CD14-positive monocyte (primary cell): Measurements from ENCODE around the gene MPV17L2. TPM values are rescaled to one million over a fixed set of nuclear protein-coding genes. Genes with fewer than 3 reads are reported as not detected.

Source experiments
- DNase-seq, 3 donors: peaks; one replicate each; pipeline ENCODE4 v3.0.0-alpha.2; 2011 to 2022
- H2AFZ ChIP-seq: 2 replicates; pipeline ENCODE4 v1.6.0; 2012; ENCODE audit warnings: mild to moderate bottlenecking, low read depth, low read length, inconsistent platforms; ENCODE audit not compliant: insufficient read depth, poor library complexity, severe bottlenecking
- H3K27ac ChIP-seq, 2 donors: 1 replicate in 1 of 2; 2 replicates in 1 of 2; pipeline ENCODE4 v1.5.1; 2012 to 2013; ENCODE audit warnings: low read length in 2 of 2, control low read depth in 1 of 2, inconsistent platforms in 1 of 2, low read depth in 1 of 2, mild to moderate bottlenecking in 1 of 2
- H3K27me3 ChIP-seq, 2 donors: one replicate each; pipeline versions ENCODE4 v1.6.0 to v1.6.1; 2011 to 2013; ENCODE audit warnings: low read length in 2 of 2; ENCODE audit not compliant: control insufficient read depth in 2 of 2, insufficient read depth in 2 of 2
- H3K36me3 ChIP-seq, 2 donors: replicated peaks in 1 of 2; 1 replicate in 1 of 2; 2 replicates in 1 of 2; pipeline versions ENCODE4 v1.5.1 to v1.6.1; 2012 to 2013; ENCODE audit warnings: low read length in 2 of 2, control low read depth in 1 of 2, inconsistent platforms in 1 of 2, mild to moderate bottlenecking in 1 of 2; ENCODE audit not compliant: insufficient read depth in 2 of 2, control insufficient read depth in 1 of 2
- H3K4me1 ChIP-seq, 2 donors: 1 replicate in 1 of 2; 2 replicates in 1 of 2; pipeline versions ENCODE4 v1.5.1 to v1.6.1; 2012 to 2013; ENCODE audit warnings: low read length in 2 of 2, control low read depth in 1 of 2, inconsistent platforms in 1 of 2, mild to moderate bottlenecking in 1 of 2, moderate library complexity in 1 of 2; ENCODE audit not compliant: insufficient read depth in 2 of 2, control insufficient read depth in 1 of 2
- H3K4me2 ChIP-seq: replicated peaks from 2 replicates; pipeline ENCODE3; 2012; ENCODE audit warnings: low read length, moderate library complexity, mild to moderate bottlenecking; ENCODE audit not compliant: poor library complexity, severe bottlenecking; ENCODE audit errors: extremely low read depth
- H3K4me3 ChIP-seq, 3 experiments: fragments of 200-600 bp in 1 of 3; sonication (generic) in 1 of 3; replicated peaks in 1 of 3; 1 replicate in 2 of 3; 2 replicates in 1 of 3; pipeline ENCODE4 v1.5.1; 2011 to 2013; ENCODE audit warnings: low read length in 3 of 3, mild to moderate bottlenecking in 3 of 3, control low read depth in 2 of 3, low read depth in 2 of 3, inconsistent platforms in 1 of 3, moderate library complexity in 1 of 3
- H3K79me2 ChIP-seq: 2 replicates; pipeline ENCODE4 v1.6.0; 2012; ENCODE audit warnings: mild to moderate bottlenecking, control low read depth, inconsistent platforms, low read length, moderate library complexity; ENCODE audit not compliant: insufficient read depth
- H3K9ac ChIP-seq: 2 replicates; pipeline ENCODE4 v1.6.0; 2017; ENCODE audit warnings: low read length, mild to moderate bottlenecking; ENCODE audit not compliant: insufficient read depth, poor library complexity, severe bottlenecking
- H3K9me3 ChIP-seq, 2 donors: replicated peaks in 1 of 2; 1 replicate in 1 of 2; 2 replicates in 1 of 2; pipeline versions ENCODE4 v1.5.1 to v1.6.1; 2012 to 2013; ENCODE audit warnings: low read length in 2 of 2, control low read depth in 1 of 2; ENCODE audit not compliant: control insufficient read depth in 1 of 2, insufficient read depth in 1 of 2
- H4K20me1 ChIP-seq: 2 replicates; pipeline ENCODE4 v1.6.0; 2012; ENCODE audit warnings: mild to moderate bottlenecking, low read length, control low read depth, moderate library complexity; ENCODE audit not compliant: insufficient read depth
- H3K27ac Mint-ChIP-seq, 7 donors: one replicate each; pipeline ENCODE4 v1.8.0; 2020; ENCODE audit warnings: mild to moderate bottlenecking in 7 of 7, mixed read lengths in 7 of 7, moderate library complexity in 6 of 7, inconsistent platforms in 2 of 7
- H3K27me3 Mint-ChIP-seq, 3 donors: one replicate each; pipeline ENCODE4 v1.8.0; 2021 to 2022; ENCODE audit warnings: low read depth in 3 of 3, mild to moderate bottlenecking in 3 of 3, mixed read lengths in 3 of 3, moderate library complexity in 3 of 3, inconsistent platforms in 1 of 3
- H3K36me3 Mint-ChIP-seq, 2 donors: one replicate each; pipeline ENCODE4 v1.8.0; 2020; ENCODE audit warnings: mixed read lengths in 2 of 2, inconsistent platforms in 1 of 2, mild to moderate bottlenecking in 1 of 2
- H3K4me1 Mint-ChIP-seq: one replicate; pipeline ENCODE4 v1.8.0; 2020; ENCODE audit warnings: mild to moderate bottlenecking, mixed read lengths
- H3K4me3 Mint-ChIP-seq, 2 donors: one replicate each; pipeline ENCODE4 v1.8.0; 2020; ENCODE audit warnings: mild to moderate bottlenecking in 2 of 2, mixed read lengths in 2 of 2, moderate library complexity in 1 of 2
- H3K9me3 Mint-ChIP-seq, 7 donors: one replicate each; pipeline ENCODE4 v1.8.0; 2020 to 2022; ENCODE audit warnings: mixed read lengths in 7 of 7, mild to moderate bottlenecking in 6 of 7, moderate library complexity in 6 of 7, inconsistent platforms in 2 of 7
- CTCF ChIP-seq: fragments of 200-600 bp; IDR thresholded peaks from one replicate; pipeline ENCODE4 v1.8.0; 2022; ENCODE audit warnings: antibody characterized with exemption, mild to moderate bottlenecking
- WGBS: methylation state at CpG from one replicate; pipeline ENCODE4 v1.1.5; 2013; ENCODE audit warnings: missing lambda C conversion rate; ENCODE audit not compliant: insufficient coverage; 5-methylcytosine and 5-hydroxymethylcytosine counted together
- intact Hi-C, 2 donors: fragments of 100-400 bp; cut with micrococcal nuclease; formaldehyde crosslinking; loops; one replicate each; pipeline versions ENCODE4 v1.15.0 to v1.15.1; 2023
- polyA plus RNA-seq, 3 donors: library from polyadenylated mRNA; depleted of rRNA in 1 of 3; unstranded in 2 of 3; stranded (reverse) in 1 of 3; fragments of 300-500 nt in 2 of 3; fragments of >200 nt in 1 of 3; fragmentation: Illumina TruSeq in 2 of 3; gene quantifications; 1 replicate in 2 of 3; 2 replicates in 1 of 3; pipeline ENCODE4 v1.2.3, GENCODE V29; 2012 to 2021

MPV17L2 gene
- polyA plus RNA-seq, 3 donors: 14.3 to 20.2 (median 15.0) TPM

GRCh38 chr19:18223860-18224524, 31.0 kb downstream of the MPV17L2 start:
- intact Hi-C loops: no loop called here
- H3K4me1 ChIP-seq: peaks cover 14 to 22% of the 10 kb centered on the region in 2 donors
- H3K36me3 ChIP-seq: no peaks in the 10 kb centered on the region
- H3K79me2 ChIP-seq: no peaks in the 10 kb centered on the region
- no peak for TF ChIP-seq CTCF
- peak overlapping the region; percentile 94 for H2AFZ ChIP-seq
- Mint-ChIP-seq H3K4me3 (peak overlapping the region; percentile 90 to 95), H3K27me3 (peaks cover 51 to 74% (median 65%) of the 10 kb centered on the region in 3 donors), H3K4me1 (peaks cover 23% of the 10 kb centered on the region), H3K9me3 (peaks cover 0 to 12% (median 10%) of the 10 kb centered on the region in 7 donors), H3K27ac (peak overlapping the region; percentile 81 to 96 (median 86)), H3K36me3 (peaks cover 0 to 6% of the 10 kb centered on the region in 2 donors)
- peak overlapping the region; percentile 65 for H3K9ac ChIP-seq
- peaks cover 0 to 4% of the 10 kb centered on the region in 2 donors for H3K9me3 ChIP-seq
- no peaks in the 10 kb centered on the region for H4K20me1 ChIP-seq
- H3K27me3 ChIP-seq: peaks cover 18 to 49% of the 10 kb centered on the region in 2 donors
- DNase-seq: peak in 2 of 3 donors; percentile 32 to 42
- WGBS: 6% methylated on average over 34 of the region's 39 CpGs
- H3K4me3 ChIP-seq: peak overlapping the region; percentile 36 to 88 (median 62)
- peak overlapping the region; percentile 51 to 74 for H3K27ac ChIP-seq
- H3K4me2 ChIP-seq: peak overlapping the region; percentile 85

GRCh38 chr19:18224525-18225354, 31.7 kb downstream of the MPV17L2 start:
- Mint-ChIP-seq H3K4me3 (peak overlapping the region; percentile 90 to 95), H3K4me1 (peaks cover 23% of the 10 kb centered on the region), H3K9me3 (peaks cover 0 to 12% (median 10%) of the 10 kb centered on the region in 7 donors), H3K36me3 (peaks cover 0 to 6% of the 10 kb centered on the region in 2 donors), H3K27ac (peak overlapping the region; percentile 81 to 96 (median 86)), H3K27me3 (peaks cover 50 to 73% (median 66%) of the 10 kb centered on the region in 3 donors)
- H3K36me3 ChIP-seq: no peaks in the 10 kb centered on the region
- no peak for TF ChIP-seq CTCF
- no peaks in the 10 kb centered on the region for H4K20me1 ChIP-seq
- H3K4me1 ChIP-seq: peaks cover 14 to 22% of the 10 kb centered on the region in 2 donors
- H3K27me3 ChIP-seq: peaks cover 18 to 52% of the 10 kb centered on the region in 2 donors
- intact Hi-C loops: no loop called here
- 3% methylated on average over 73 of the region's 81 CpGs for WGBS
- peak overlapping the region; percentile 65 for H3K9ac ChIP-seq
- H3K9me3 ChIP-seq: peaks cover 0 to 4% of the 10 kb centered on the region in 2 donors
- H3K27ac ChIP-seq: peak overlapping the region; percentile 51 to 74
- H2AFZ ChIP-seq: peak overlapping the region; percentile 94
- H3K4me2 ChIP-seq: peak overlapping the region; percentile 85
- peak overlapping the region; percentile 36 to 88 (median 62) for H3K4me3 ChIP-seq
- H3K79me2 ChIP-seq: no peaks in the 10 kb centered on the region
- DNase-seq: peak; percentile 96 to 97 (median 96)
